IPS-NIHi7 (cell line): Measurements from ENCODE around the gene ARHGEF2.

Source experiments
- DNase-seq: peaks from one replicate; pipeline ENCODE4 v3.0.0; 2012; ENCODE audit warnings: mixed read lengths; ENCODE audit errors: extremely low spot score

The ARHGEF2 gene

DNA sequence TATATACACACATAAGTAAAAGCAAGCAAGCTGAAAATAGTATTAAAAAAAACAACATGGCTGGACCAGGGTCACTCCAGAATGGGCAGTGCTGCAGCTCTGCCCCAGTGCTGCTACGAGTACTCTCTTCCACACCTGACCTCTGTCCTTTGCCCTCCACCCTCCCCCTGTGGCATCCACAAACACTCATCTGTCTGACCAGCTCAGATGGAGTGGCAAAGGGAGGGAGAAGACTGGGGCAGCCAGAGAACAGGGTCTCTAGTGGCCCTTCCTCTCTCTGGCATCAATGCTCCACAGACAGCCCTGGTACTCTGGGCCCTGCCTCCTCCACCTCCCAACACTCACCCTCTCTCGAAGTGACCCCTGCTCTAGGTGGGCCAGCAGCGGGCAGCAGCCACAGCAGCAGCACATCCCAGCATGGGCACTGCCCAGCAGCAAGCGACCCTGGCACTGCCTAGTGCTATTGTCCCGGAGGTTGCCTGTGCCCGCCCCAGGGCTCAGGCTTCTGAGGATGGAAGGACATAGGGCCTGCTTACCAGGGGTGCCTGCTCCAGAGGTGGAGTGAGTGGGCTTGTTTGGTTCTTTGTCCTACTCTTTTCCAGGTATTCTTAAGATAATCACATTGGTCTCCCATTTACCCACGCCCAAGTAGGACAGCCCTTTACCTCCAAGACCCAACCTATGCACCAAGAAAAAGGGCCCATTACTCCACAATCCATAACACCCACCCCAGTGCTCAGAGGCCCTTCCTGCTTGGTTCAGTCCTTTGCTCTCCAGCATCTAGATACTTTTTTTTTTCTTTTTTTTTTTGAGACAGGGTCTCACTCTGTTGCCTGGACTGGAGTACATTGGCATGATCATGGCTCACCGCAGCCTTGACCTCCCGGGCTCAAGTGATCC, 6.2 kb downstream of the ARHGEF2 start:
- no peak for DNase-seq

DNA sequence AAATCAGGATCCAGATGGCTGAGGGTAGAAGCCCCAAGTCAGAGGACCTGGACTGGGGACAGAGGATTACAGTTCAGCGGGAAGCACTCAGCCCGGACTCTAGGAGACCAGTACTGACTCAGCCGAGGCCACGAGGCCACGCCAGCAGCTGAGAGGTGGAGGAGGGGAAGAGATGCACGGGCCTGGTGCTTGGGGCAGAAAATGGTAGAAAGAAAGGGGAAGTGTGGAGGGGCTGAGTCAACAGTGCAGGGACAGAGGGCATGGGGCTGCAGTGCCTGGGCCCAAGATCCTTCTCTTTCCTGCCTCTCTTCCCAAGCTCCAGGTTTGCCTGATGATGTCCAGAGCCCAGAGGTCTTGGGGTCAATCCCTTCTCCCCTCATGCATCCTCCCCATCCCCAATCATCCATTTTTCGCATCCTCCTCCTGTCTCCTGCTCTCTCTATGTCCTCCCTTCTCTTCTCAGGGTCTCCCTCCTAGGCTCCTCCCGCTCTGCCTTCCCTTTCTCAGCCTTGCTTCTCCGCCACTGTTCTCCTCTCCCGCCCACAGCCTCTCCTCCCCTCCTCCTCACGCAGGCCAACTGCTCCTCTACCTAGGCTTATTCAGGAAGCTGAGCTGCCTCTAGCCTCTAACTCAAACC, 7.7 kb downstream of the ARHGEF2 start:
- DNase-seq, result no peak

DNA sequence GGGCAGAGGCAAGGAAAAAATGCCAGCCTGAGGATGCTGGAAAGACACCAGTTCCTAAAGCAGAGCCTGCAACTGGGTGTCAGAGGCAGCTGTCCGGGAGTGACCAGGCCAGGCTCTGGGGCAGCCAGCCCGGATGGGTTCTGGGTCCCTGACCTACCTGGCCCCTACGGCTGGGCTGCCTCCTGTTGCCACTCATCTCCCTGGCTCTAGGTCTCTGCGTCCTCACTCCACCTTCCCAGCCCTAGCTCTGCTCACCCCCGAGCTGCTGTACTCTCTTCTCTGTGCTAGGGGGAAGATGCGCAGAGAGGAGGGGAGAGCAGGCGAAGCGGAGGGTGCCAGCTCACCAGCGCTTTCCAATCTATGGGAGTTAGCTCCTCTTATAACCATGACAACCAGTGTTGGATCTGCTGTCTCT, 9.0 kb downstream of the ARHGEF2 start:
- DNase-seq, result no peak

DNA sequence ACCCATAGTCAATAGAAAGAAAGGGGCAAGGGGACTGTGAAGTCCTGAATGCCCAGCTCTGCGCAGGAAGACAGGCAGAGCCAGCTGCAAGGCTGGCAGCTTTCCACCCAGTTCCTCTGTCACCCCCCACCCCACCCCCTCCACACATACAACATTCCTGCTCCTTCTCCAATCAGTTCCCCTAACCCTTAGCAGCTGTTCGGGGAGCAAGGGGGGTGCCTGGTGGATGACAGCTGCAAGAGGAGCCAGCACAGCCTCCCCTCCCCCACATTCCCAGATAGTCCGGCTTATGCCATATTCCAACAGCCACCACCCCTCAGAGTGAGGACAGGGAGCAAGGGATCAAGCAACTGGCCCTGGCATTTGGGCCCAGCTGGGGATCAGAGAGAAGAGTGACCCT, 9.7 kb downstream of the ARHGEF2 start:
- DNase-seq, result no peak

DNA sequence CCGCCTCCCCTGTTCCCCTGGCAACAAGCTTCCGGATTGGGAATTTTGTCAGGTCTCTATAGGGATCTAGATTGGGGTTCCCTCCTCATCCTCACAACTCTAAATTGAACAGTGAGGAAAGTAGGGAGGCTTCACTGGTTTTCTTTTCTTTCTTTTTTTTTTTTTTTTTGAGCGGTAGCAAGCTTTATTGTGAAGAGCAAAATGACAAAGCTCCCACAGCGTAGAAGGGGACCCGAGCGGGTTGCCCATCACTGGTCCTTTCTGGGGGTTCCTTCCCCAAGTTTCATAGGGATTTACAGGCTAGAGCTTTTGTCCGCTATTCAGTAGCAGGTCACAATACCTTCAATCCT, 10.3 kb downstream of the ARHGEF2 start:
- no peak for DNase-seq

DNA sequence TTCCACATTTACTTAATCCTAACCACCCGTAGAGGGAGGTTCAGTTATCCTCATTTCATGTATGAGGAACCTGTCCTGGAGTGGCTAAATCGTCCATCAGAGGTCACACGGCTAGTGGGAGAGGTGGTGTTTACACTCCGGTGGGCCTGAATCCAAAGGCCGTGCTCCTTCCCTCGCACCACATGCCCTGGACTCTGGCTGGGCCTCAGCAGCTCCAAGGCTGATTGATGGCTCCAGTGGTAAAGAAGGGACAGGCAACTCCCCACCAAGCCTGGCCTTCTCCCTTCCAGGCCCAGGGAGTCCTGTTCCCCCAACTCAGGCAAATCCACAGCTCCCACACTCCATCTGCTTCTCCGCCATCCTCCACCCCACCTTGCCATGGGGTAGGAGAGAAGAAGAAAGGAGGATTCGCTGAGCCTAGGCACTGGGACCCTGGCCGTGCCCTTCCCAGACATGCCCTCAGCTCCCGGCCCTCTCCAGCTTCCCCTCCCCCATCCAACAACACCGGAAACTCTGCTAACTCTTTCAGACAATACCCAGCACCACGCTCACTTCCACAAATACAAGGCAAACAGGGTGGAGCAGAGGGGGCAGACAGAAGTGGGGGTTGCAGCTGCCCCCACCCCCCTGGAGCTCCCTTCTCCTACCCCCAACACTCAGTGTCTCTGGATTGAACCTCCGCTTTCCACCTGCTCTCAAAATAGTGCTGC, 10.9 kb downstream of the ARHGEF2 start:
- no peak for DNase-seq

DNA sequence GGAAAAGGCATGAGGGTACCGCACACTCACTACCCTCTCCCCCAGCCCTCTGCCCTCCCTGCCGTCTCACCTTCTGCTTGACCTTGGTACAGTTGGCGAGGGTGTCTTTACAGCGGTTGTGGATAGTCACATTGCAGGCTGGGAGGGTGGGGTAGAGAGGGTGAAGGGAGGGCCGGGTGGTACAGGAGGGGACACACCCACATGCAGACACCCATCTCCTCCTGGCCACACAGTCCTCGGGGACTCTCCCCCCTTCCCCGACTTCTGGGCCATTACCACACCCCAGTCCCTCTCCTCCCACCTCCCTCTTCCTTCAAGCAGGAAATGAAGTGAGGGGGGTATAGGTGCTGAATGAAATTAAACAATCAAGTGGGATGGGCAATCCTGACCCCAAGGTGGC, 11.6 kb downstream of the ARHGEF2 start:
- DNase-seq, result no peak

DNA sequence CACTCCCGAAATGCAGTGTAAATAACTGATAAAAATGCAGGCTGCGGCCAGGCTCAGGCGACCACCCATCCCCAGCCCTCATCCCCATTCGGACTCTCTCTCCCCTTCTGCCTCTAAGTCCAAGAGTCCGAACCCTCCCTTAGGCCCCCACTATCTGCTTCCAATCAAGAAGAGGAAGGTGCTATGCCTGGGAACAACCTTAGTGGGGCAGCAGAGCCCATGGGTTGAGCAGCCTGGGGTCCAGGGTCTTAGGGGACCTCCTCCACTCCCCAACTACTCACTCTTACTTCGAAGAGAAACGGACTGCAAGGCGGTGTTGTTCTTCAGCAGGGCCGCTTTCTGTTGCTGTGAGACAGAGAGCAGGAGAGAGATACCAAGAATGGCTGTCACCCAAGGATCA, 12.2 kb downstream of the ARHGEF2 start:
- peak; percentile 57 for DNase-seq

DNA sequence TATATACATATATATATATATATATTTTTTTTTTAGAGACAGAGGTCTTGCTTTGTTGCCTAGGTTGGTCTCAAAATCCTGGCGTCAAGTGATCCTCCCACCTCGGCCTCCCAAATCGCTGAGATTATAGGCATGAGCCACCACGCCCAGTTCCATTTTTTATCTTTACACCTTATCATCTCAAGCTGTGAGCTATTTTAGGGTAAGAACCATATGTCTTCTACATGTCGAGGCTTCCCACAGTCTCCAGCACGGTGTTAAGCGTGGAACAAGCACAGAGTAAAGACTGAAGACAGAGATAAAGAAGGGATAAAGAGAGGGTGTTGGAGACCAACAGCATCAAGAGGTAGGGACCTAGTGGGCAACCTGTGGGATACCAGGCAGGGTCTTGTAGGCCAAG, 14.2 kb downstream of the ARHGEF2 start:
- no peak for DNase-seq

DNA sequence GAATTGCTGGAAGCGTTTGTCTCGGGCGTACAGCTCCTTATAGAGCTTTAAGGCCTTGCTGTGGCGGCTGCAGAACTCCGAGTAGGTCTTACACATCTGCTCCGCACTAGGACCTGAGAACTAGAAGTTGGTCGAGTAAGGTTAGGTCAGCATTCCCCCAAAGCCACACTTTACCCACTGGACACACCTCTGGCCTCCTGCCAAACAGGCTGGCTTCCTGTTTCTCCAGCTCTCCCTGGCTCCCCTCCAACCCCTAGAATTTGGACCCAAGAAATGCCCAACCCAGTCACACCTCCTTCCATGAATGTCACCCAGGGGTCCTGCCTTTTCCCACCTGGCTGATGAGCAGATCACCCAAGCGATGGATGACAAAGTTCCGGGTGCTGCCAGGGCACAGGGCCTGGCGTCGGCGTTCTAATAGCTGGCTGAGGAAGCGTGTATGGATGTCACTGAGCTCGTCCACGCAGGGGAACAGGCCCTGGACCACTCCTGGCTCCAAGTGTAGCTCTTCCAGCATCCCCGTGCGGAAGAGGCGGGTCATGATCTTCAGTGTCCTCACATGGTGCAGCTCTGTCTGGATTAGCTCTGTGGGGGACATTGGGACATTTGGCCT, 15.6 kb downstream of the ARHGEF2 start:
- DNase-seq, result no peak

DNA sequence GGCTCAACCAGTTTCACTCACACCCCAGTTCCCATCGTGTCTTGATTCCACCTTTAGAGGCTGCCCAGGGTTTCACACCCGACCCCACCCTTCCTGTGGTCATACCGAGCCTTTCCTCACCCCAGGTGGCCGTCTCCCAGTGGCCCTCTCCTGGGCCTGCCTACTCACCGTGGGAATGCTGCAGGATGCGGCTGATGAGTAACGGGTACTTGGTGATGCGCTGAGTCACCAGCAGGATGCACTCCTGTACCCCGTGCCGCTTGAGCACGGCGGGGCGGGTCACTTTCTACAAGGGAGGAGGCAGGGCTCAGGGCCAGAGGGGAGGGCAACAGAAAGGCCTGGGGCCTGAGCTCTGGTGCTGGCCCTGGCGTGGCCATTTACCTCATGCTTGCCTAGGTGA, 16.4 kb downstream of the ARHGEF2 start:
- peak; percentile 52 for DNase-seq

DNA sequence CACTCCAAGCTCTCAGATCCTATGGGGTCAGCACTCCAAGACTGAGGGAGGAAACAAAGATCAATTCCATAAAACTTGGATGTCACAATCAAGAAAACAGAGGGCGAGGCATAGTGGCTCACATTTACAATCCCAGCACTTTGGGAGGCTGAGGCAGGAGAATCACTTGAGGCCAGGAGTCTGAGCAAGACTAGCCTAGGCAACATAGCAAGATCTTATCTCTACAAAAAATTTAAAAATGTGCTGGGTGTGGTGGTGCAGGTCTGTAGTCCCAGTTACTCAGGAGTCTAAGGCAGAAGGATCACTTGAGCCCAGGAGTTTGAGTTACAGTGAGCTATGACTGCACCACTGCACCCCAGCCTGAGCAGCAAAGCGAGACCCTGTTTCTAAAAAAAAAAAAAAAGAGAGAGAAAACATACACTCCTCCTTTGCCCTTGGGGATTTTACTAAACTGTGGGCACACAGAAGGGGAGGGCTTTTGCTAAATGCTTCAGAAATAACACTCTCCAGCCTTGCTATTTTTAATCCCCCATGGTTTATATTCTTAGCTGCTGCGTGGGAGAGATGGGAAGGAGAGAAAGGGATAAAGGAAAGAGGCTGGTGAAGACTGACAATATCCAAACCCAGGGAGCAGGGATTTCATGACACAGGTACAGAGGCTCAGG, 18.1 kb downstream of the ARHGEF2 start:
- no peak for DNase-seq

DNA sequence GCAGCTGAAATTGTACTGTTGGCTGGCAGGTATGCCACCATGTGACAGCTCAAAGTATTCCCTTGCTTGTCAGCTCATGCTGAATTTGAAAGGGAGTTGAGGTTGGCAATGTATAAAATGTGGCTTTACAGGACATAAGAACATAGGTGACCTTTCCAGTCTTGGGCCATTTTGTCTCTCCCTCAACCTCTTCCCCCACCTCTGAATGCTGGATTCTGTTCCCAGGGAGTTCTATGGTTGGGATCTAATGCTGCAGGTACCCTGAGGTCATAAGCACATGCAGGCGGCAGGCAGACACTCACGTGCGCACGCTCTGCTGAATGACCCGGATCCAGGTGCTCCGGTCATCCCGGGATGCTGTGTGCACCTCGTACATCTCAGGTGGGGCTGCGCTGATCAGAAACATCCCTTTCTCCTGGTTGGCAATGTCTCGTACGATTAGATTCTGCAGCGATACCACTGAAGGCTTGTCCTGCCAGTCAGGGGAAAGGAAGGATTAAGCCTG, 20.9 kb downstream of the ARHGEF2 start:
- DNase-seq, result no peak

DNA sequence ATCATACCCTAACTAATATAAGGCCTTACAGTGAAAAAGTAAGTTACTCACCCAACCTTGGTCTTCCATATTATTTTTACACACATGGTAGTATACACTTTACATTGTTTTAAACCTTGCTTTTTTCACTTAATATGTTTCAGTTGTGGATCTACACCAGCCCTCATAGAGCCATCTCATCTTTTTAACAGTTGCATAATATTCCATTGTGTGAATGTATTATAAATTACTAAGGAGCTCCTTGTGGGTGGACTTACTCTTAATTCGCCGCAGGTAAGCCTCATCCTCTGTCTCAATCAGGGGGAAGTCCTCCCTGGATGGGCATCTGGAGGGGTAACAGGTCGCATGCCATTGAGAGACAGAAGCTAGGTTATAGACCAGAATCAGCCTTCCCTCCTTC, 23.7 kb downstream of the ARHGEF2 start:
- DNase-seq, result no peak

DNA sequence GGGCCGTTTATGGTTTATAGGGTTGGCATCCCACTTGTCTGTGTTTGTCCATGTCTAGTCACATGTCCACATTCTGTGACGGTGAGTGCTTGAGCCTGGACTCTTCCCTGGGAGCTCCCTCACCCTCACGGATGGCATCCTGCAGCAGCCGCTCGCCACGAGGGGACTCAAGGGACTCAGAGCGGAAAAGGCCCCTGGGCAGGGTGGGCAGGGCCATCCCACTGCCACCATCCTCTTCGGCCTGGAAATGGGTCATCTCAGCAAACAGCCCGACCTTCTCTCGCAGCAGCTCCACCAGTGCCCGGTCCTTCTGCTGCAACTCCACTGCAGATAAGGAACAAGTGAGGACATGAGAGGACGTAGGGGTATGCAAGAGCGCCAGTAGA, 25.8 kb downstream of the ARHGEF2 start:
- DNase-seq, result no peak

DNA sequence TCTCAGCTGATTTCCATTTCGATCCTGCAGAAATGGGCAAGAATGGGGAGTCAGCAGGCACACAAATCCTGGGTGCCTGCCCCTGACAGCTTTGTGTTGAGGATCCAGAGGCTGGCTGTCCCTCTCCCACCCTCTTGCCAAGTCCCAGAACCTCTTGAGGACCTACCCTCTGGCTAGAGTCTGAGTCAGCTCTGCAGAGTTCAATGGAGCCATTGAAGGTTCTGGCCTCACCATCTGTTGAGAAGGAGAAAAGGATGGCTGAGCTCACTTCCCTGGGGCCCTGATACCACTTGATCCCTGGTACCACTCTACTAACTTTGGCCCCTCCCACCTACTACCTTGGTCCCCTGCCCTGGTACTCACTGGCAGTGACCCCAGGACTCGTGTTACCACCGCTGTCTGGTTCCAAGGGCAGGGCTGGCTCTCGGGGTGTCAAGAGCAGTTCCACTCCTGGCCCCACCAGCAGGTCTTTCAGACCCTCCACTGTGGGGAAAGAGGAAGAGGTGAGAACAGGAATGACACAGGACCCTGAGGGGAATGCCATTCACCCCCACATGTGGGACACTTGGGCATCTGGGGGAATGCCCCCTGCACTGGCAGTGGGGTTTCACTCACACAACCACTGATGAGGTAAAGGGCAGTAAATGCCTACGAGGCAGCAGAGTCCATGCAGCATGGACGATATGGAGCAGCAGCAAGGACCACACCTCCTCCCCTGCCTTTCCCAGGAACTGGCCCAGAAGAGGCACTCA, 26.4 kb downstream of the ARHGEF2 start:
- DNase-seq, result no peak

DNA sequence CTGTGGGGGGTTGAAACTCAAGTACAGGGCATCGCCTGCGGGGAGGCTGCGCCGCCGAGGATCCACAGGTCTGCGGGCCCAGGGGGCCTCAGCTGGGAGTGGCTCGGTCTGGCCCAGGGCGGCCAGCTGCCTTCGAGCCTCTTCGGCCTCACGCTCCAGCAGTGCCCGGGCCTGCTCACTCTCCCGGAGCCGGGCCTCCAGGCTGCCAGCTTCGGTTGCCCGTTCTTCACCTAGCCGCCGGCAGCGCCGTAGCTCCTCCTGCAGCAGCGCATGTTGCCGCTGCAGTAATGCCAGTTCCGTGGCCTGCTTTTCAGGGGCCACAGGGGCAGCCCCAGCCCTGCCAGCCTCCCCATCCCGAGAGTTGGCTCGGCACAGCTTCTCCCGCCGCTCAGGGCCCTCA, 27.5 kb downstream of the ARHGEF2 start:
- no peak for DNase-seq

DNA sequence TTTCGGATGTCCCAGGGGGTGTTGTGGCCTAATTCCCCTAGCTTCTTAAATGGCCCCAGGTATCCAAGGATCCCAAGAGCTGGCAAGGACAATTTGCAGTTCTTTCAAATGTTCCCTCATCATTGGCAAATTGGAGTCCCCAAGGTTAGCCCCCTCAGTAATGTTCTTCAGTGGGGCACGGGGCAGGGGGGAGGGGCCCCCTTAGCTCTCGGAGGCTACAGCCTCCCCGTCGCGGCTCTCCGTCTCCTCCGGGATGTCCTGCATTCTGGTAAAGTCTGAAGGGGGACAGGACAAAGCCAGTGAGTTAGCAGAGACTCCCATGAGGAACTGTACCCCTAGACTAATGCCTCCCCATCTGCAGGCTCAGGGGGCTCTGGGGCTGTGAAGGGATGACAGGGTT, 30.6 kb downstream of the ARHGEF2 start:
- DNase-seq, result no peak

DNA sequence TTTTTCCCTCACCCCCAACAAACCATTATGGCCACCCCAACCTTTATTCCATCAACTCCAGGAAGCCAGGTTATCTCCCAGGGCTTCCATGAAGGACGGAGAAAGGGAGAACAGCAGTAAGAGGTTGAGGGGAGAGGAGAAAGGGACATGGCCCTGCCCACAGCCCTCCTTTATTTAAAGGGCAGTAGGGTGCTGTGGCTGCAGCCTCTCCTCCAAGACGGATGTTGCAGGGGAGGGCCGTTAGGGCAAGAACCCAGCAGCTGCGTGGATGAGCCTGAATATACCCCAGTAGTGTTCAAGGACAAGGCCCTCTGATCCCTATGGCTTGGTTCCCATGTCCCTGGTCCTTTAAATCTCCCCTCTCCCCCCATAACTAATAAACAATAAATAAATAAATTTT, 31.1 kb downstream of the ARHGEF2 start:
- no peak for DNase-seq

DNA sequence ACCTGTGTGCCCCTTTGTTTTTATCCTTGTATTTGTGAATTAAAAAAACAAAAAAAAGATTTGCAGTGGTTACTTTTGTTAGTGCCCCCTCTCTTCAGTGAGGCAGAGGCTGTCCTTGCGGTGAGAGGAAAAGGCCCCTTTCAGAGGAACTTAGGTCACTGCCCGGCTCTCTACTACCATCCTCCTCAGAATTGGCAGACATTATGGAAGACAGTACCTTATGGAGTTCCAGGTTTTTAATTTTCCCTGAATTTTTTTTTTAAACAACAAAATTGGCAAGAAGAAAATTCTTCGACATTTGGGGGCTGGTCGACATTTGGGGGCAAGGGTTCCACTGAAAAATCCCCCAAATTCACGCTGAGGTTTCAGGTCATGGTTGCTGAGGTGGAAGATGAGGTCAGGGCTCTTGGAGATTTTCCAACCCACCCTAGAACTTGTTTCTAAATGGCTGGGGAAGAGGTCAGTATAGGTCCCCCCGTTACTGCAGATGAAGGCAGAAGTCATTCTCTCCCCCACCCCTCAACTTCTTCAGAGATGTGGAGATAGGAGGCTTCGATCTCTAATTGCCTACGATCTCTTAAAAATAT, 31.6 kb downstream of the ARHGEF2 start:
- no peak for DNase-seq

DNA sequence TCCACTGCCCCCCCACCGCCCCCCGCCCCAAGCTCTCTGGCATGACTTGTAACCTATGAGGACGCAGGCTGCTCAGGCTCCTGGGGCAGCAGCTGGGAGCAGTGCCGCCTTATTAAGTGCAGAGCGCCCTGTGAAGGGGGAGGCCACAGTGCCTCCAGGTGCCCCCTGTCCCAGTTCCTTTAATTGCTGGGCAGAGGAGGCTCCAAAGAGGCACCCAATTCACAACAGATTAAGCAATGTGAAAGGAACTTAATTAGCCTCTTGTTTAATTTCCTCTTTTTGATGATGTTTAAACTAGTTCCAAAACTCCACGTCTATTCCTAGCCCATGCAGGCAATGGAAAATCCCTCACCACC, 33.9 kb downstream of the ARHGEF2 start:
- no peak for DNase-seq
